HG03108 (cell line): ENCODE results near the gene GRIN2A.

Experiments used
- ATAC-seq: cut with Tn5 transposase; IDR thresholded peaks from one replicate; pipeline ENCODE4 v1.9.1; 2021; ENCODE audit warnings: moderate library complexity; ENCODE audit not compliant: unreplicated experiment

GRIN2A gene

GRCh38 chr16:10037751-10038150 lies 144.5 kb downstream of the GRIN2A start:
- no peak for ATAC-seq

GRCh38 chr16:10036956-10037355 lies 145.3 kb downstream of the GRIN2A start:
- ATAC-seq, result no peak

GRCh38 chr16:10033556-10033955 lies 148.7 kb downstream of the GRIN2A start:
- no peak for ATAC-seq

- ATAC-seq, result no peak
Measured at GRCh38 chr16:10031955-10032354, 150.3 kb downstream of the GRIN2A start.

GRCh38 chr16:10031473-10031872 lies 150.8 kb downstream of the GRIN2A start:
- no peak for ATAC-seq

GRCh38 chr16:10028644-10029043 lies 153.6 kb downstream of the GRIN2A start:
- ATAC-seq, result no peak

- no peak for ATAC-seq
Measured at GRCh38 chr16:10027553-10027952, 154.7 kb downstream of the GRIN2A start.

- no peak for ATAC-seq
Measured at GRCh38 chr16:10026593-10026992, 155.6 kb downstream of the GRIN2A start.

- ATAC-seq, result no peak
Measured at GRCh38 chr16:10022098-10022497, 160.1 kb downstream of the GRIN2A start.

GRCh38 chr16:10020866-10021265 lies 161.4 kb downstream of the GRIN2A start:
- no peak for ATAC-seq

GRCh38 chr16:10016752-10017151 lies 165.5 kb downstream of the GRIN2A start:
- ATAC-seq, result no peak

GRCh38 chr16:10015397-10015796 lies 166.8 kb downstream of the GRIN2A start:
- no peak for ATAC-seq

GRCh38 chr16:10013774-10014173 lies 168.5 kb downstream of the GRIN2A start:
- ATAC-seq, result no peak

GRCh38 chr16:10013364-10013763 lies 168.9 kb downstream of the GRIN2A start:
- no peak for ATAC-seq

- no peak for ATAC-seq
Measured at GRCh38 chr16:10009684-10010083, 172.5 kb downstream of the GRIN2A start.

- ATAC-seq, result no peak
Measured at GRCh38 chr16:10003486-10003885, 178.7 kb downstream of the GRIN2A start.

GRCh38 chr16:10001258-10001775 lies 180.9 kb downstream of the GRIN2A start:
- ATAC-seq, result no peak

GRCh38 chr16:9996221-9996620 lies 186.0 kb downstream of the GRIN2A start:
- no peak for ATAC-seq

GRCh38 chr16:9992441-9992840 lies 189.8 kb downstream of the GRIN2A start:
- ATAC-seq, result no peak

- ATAC-seq, result no peak
Measured at GRCh38 chr16:9980981-9981380, 201.2 kb downstream of the GRIN2A start.

- no peak for ATAC-seq
Measured at GRCh38 chr16:9978160-9978725, 204.0 kb downstream of the GRIN2A start.

- no peak for ATAC-seq
Measured at GRCh38 chr16:9977333-9977897, 204.8 kb downstream of the GRIN2A start.

- ATAC-seq, result no peak
Measured at GRCh38 chr16:9976601-9977000, 205.6 kb downstream of the GRIN2A start.
